Natural killer cell (primary cell): ENCODE measurements around the gene BRD7. TPM values are rescaled to one million over a fixed set of nuclear protein-coding genes. Genes with fewer than 3 reads are reported as not detected.

Experiments
- ATAC-seq, 3 donors: fragments of 150-1000 bp in 2 of 3; fragments of 200-7000 bp in 1 of 3; cut with Tn5 transposase; 1 replicate in 1 of 3; 2 replicates in 2 of 3; pipeline ENCODE4 v1.10.0; 2021; ENCODE audit warnings: mild to moderate bottlenecking in 2 of 3, moderate library complexity in 2 of 3
- DNase-seq, 2 donors: peaks; one replicate each; pipeline versions ENCODE4 v3.0.0 to v3.0.0-alpha.2; 2013 to 2021; ENCODE audit warnings: mixed read lengths in 1 of 2
- H3K27ac ChIP-seq: one replicate; pipeline ENCODE4 v1.5.1; 2013; ENCODE audit warnings: mild to moderate bottlenecking, low read length
- H3K27me3 ChIP-seq: one replicate; pipeline ENCODE4 v1.6.1; 2013; ENCODE audit warnings: low read length; ENCODE audit not compliant: control insufficient read depth, insufficient read depth
- H3K36me3 ChIP-seq: one replicate; pipeline ENCODE4 v1.6.1; 2013; ENCODE audit warnings: low read length; ENCODE audit not compliant: control insufficient read depth, insufficient read depth
- H3K4me1 ChIP-seq: one replicate; pipeline ENCODE4 v1.6.1; 2013; ENCODE audit warnings: low read length; ENCODE audit not compliant: control insufficient read depth, insufficient read depth
- H3K4me3 ChIP-seq: one replicate; pipeline ENCODE4 v1.5.1; 2013; ENCODE audit warnings: low read length
- H3K9me3 ChIP-seq: one replicate; pipeline ENCODE4 v1.6.1; 2013; ENCODE audit warnings: low read length; ENCODE audit not compliant: control insufficient read depth, insufficient read depth
- H3K27ac Mint-ChIP-seq, 2 donors: one replicate each; pipeline ENCODE4 v1.8.0; 2022; ENCODE audit warnings: mild to moderate bottlenecking in 2 of 2, mixed read lengths in 2 of 2, moderate library complexity in 1 of 2
- H3K27me3 Mint-ChIP-seq, 2 donors: one replicate each; pipeline ENCODE4 v1.8.0; 2022; ENCODE audit warnings: low read depth in 2 of 2, mixed read lengths in 2 of 2
- H3K36me3 Mint-ChIP-seq: one replicate; pipeline ENCODE4 v1.8.0; 2022; ENCODE audit warnings: mixed read lengths
- H3K4me1 Mint-ChIP-seq, 2 donors: one replicate each; pipeline ENCODE4 v1.8.0; 2022; ENCODE audit warnings: mixed read lengths in 2 of 2
- H3K4me3 Mint-ChIP-seq: one replicate; pipeline ENCODE4 v1.8.0; 2022; ENCODE audit warnings: mild to moderate bottlenecking, moderate library complexity, mixed read lengths
- H3K9me3 Mint-ChIP-seq, 2 donors: one replicate each; pipeline ENCODE4 v1.8.0; 2022; ENCODE audit warnings: mixed read lengths in 2 of 2
- CTCF ChIP-seq: fragments of 200-600 bp; IDR thresholded peaks from one replicate; pipeline ENCODE4 v1.8.0; 2022; ENCODE audit warnings: antibody characterized with exemption
- WGBS: methylation state at CpG from one replicate; pipeline ENCODE4 v1.1.7; 2013; ENCODE audit warnings: missing lambda C conversion rate; ENCODE audit not compliant: insufficient coverage; 5-methylcytosine and 5-hydroxymethylcytosine counted together
- intact Hi-C: fragments of 100-400 bp; cut with micrococcal nuclease; formaldehyde crosslinking; loops from one replicate; pipeline ENCODE4 v1.14.2; 2022
- total RNA-seq, 4 donors: library from RNA; stranded (reverse); fragments of 120-200 nt in 1 of 4; gene quantifications; one replicate each; pipeline versions ENCODE4 v1.2.3 to v1.2.4, GENCODE V29; 2013 to 2022

BRD7 gene
- total RNA-seq, 3 donors from 2014 or later (not counting 1 experiment from before 2014, with no cell fraction given), result 89.2 to 118 (median 94.9) TPM

GRCh38 chr16:50281391-50282009 lies 87.3 kb downstream of the BRD7 start:
- Histone ChIP-seq H3K9me3 (no peaks in the 10 kb centered on the region), H3K4me1 (peaks cover 90% of the 10 kb centered on the region), H3K27ac (peak overlapping the region; percentile 85), H3K27me3 (no peaks in the 10 kb centered on the region), H3K36me3 (peaks cover 6% of the 10 kb centered on the region), H3K4me3 (peak overlapping the region; percentile 26)
- no peak for TF ChIP-seq CTCF
- H3K27me3 Mint-ChIP-seq, result no peaks in the 10 kb centered on the region
- peak overlapping the region; percentile 91 for H3K4me3 Mint-ChIP-seq
- DNase-seq, result no peak
- peak overlapping the region; percentile 91 to 99 for H3K27ac Mint-ChIP-seq
- H3K4me1 Mint-ChIP-seq, result peaks cover 86 to 94% of the 10 kb centered on the region in 2 donors
- H3K9me3 Mint-ChIP-seq, result peaks cover 0 to 4% of the 10 kb centered on the region in 2 donors
- peaks cover 7% of the 10 kb centered on the region for H3K36me3 Mint-ChIP-seq
- 25% methylated on average over 21 of the region's 21 CpGs for WGBS
- intact Hi-C loops, result loop anchor here (1.0 to 5.0 kb wide), 4 partner anchors 15 to 57 kb away; partner anchors contain the start of gene ADCY7
- ATAC-seq, result no peak

- peaks cover 7% of the 10 kb centered on the region for H3K36me3 Mint-ChIP-seq
- H3K27me3 Mint-ChIP-seq, result no peaks in the 10 kb centered on the region
- Histone ChIP-seq H3K27ac (peak overlapping the region; percentile 85), H3K27me3 (no peaks in the 10 kb centered on the region), H3K4me3 (no peak overlapping the region), H3K36me3 (peaks cover 4% of the 10 kb centered on the region), H3K9me3 (no peaks in the 10 kb centered on the region), H3K4me1 (peaks cover 91% of the 10 kb centered on the region)
- H3K4me1 Mint-ChIP-seq, result peaks cover 84 to 88% of the 10 kb centered on the region in 2 donors
- peak overlapping the region; percentile 91 to 99 for H3K27ac Mint-ChIP-seq
- ATAC-seq (no peak), DNase-seq (no peak)
- peaks cover 0 to 4% of the 10 kb centered on the region in 2 donors for H3K9me3 Mint-ChIP-seq
- H3K4me3 Mint-ChIP-seq, result peak overlapping the region; percentile 91
- WGBS, result 73% methylated on average over 5 of the region's 5 CpGs
- intact Hi-C loops, result loop anchor here (5.0 kb wide), 2 partner anchors 34 to 54 kb away; no protein-coding TSS in a partner anchor
- no peak for TF ChIP-seq CTCF
These were observed 87.9 kb downstream of the BRD7 start for GRCh38 chr16:50280932-50281331.

GRCh38 chr16:50279504-50279865 lies 89.3 kb downstream of the BRD7 start:
- Mint-ChIP-seq H3K36me3 (peaks cover 7% of the 10 kb centered on the region), H3K9me3 (peaks cover 0 to 4% of the 10 kb centered on the region in 2 donors), H3K27me3 (no peaks in the 10 kb centered on the region), H3K4me3 (peak overlapping the region; percentile 67), H3K4me1 (peaks cover 80 to 86% of the 10 kb centered on the region in 2 donors), H3K27ac (peak overlapping the region; percentile 91 to 99)
- Histone ChIP-seq H3K27me3 (no peaks in the 10 kb centered on the region), H3K27ac (peak overlapping the region; percentile 93), H3K36me3 (peaks cover 4% of the 10 kb centered on the region), H3K4me3 (no peak overlapping the region), H3K4me1 (peaks cover 91% of the 10 kb centered on the region), H3K9me3 (no peaks in the 10 kb centered on the region)
- ATAC-seq (no peak), DNase-seq (no peak)
- intact Hi-C loops, result no loop called here
- 36% methylated on average over 2 of the region's 2 CpGs for WGBS
- TF ChIP-seq CTCF, result no peak
